SK-N-SH (cell line): ENCODE measurements around the gene DEXI.

Source experiments
- EZH2phosphoT487 ChIP-seq: fragments of 200-600 bp; sonication (generic); IDR thresholded peaks from 2 replicates; pipeline ENCODE4 v1.6.1; 2017; ENCODE audit warnings: low read depth, mixed run types, mild to moderate bottlenecking, antibody characterized with exemption, moderate library complexity, borderline replicate concordance
- POLR2AphosphoS5 ChIP-seq: IDR thresholded peaks from 2 replicates; pipeline ENCODE4 v1.6.1; 2012; ENCODE audit warnings: low read depth, low read length
- TF ChIP-seq, protein P1 (sequence below): IDR thresholded peaks from 2 replicates; pipeline ENCODE4 v1.4.0; 2012; ENCODE audit warnings: low read depth, borderline replicate concordance
- TF ChIP-seq, protein P2 (sequence below): IDR thresholded peaks from 2 replicates; pipeline ENCODE4 v1.4.0; 2012; ENCODE audit warnings: low read depth
- TF ChIP-seq, protein P3 (sequence below): fragments of 200-600 bp; sonication (generic); IDR thresholded peaks from 2 replicates; pipeline ENCODE4 v1.6.1; 2017; ENCODE audit warnings: antibody characterized with exemption, mild to moderate bottlenecking, moderate library complexity

DNA sequence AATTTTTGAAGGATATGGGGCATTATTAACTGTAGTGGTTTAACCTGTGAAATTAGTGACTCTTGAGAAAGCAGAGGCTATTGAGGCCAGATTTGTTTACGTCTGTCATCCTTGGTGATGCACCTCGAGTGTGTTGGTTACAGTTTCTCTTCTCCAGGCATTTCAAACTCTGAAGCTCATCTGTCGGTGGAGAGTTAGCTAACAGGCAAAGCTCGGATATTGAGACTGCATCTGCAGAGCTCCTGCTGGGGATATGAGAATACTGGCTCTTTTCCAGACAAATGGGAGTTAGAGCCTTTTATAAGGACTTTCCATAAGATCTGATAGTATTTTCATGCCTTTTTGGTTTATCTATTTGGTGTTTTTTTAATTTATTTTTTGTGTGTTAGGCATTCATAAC lies 8.8 kb upstream of the DEXI start:
- TF ChIP-seq, protein P1, sequence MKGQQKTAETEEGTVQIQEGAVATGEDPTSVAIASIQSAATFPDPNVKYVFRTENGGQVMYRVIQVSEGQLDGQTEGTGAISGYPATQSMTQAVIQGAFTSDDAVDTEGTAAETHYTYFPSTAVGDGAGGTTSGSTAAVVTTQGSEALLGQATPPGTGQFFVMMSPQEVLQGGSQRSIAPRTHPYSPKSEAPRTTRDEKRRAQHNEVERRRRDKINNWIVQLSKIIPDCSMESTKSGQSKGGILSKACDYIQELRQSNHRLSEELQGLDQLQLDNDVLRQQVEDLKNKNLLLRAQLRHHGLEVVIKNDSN = no peak
- TF ChIP-seq, protein P2, sequence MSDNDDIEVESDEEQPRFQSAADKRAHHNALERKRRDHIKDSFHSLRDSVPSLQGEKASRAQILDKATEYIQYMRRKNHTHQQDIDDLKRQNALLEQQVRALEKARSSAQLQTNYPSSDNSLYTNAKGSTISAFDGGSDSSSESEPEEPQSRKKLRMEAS = no peak
- TF ChIP-seq POLR2AphosphoS5 (no peak), EZH2phosphoT487 (no peak)
- TF ChIP-seq, protein P3, sequence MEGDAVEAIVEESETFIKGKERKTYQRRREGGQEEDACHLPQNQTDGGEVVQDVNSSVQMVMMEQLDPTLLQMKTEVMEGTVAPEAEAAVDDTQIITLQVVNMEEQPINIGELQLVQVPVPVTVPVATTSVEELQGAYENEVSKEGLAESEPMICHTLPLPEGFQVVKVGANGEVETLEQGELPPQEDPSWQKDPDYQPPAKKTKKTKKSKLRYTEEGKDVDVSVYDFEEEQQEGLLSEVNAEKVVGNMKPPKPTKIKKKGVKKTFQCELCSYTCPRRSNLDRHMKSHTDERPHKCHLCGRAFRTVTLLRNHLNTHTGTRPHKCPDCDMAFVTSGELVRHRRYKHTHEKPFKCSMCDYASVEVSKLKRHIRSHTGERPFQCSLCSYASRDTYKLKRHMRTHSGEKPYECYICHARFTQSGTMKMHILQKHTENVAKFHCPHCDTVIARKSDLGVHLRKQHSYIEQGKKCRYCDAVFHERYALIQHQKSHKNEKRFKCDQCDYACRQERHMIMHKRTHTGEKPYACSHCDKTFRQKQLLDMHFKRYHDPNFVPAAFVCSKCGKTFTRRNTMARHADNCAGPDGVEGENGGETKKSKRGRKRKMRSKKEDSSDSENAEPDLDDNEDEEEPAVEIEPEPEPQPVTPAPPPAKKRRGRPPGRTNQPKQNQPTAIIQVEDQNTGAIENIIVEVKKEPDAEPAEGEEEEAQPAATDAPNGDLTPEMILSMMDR = no peak
